GM21723 (cell line): ENCODE results near the gene DMD.
"Not testable (repeated sequence)": the region's sequence is repeated elsewhere in the genome, so short reads cannot be mapped to it uniquely, and the experiment has no call there.

Source experiments
- ATAC-seq: cut with Tn5 transposase; IDR thresholded peaks from one replicate; pipeline ENCODE4 v1.9.1; 2021; ENCODE audit warnings: mild to moderate bottlenecking, moderate library complexity; ENCODE audit not compliant: unreplicated experiment

DMD gene

DNA sequence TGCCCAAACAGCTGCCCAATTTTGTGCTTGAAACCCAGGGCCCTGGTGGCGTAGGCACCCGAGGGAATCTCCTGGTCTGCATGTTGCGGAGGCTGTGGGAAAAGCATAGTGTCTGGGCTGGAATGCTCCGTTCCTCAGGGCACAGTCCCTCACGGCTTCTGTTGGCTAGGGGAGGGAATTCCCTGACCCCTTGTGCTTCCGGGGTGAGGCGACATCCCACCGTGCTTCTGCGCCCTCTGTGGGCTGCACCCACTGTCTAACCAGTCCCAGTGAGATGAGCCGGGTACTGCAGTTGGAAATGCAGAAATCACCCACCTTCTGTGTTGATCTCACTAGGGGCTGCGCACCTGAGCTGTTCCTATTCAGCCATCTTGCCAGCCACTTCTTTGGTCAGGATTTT lies 1740.1 kb downstream of the DMD start:
- ATAC-seq = no peak

GRCh38 chrX:31470753-31471152 lies 1740.6 kb downstream of the DMD start:
- not testable (repeated sequence) for ATAC-seq

- no peak for ATAC-seq
These were observed 1746.9 kb downstream of the DMD start for GRCh38 chrX:31464306-31464915.

- no peak for ATAC-seq
These were observed 1750.1 kb downstream of the DMD start for GRCh38 chrX:31461266-31461665.

DNA sequence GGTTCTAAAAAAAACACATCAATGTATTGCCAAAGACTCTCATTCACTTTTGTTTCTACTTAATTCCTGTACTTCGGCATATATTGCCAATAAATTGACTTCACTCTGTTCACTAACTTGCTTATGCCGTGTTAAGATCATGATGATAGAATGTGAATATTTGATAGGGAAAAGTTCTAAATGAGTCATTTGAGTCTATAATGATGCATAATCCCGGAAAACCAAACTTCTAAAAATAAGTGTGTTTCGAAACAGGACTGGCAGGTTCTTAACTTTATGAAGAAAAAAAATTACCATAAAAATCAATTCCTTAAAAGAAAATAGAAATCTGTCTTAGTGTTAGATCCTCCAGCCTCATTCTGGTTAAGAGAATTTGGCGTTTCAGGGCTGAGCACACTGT lies 1752.0 kb downstream of the DMD start:
- no peak for ATAC-seq

GRCh38 chrX:31449965-31450364 lies 1761.4 kb downstream of the DMD start:
- ATAC-seq = no peak

DNA sequence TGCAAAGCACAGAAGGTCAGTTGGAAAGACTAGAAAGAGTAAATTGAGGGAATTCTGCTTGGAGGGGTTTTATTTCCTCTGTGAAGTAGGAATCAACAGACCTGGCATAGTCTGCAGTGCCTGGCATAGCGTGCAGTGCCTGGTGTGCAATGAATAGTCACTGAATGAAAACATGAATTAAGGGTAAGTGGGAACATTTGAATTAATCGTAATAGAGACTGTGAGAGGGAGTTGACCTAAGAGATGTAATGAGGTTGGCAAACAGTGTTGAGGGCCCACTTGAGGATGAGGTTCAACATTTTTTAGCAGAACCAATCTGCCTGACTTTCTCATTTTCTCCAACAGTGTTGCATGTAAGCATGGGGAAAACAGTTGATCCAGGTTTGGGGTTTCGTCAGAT lies 1762.3 kb downstream of the DMD start:
- no peak for ATAC-seq

DNA sequence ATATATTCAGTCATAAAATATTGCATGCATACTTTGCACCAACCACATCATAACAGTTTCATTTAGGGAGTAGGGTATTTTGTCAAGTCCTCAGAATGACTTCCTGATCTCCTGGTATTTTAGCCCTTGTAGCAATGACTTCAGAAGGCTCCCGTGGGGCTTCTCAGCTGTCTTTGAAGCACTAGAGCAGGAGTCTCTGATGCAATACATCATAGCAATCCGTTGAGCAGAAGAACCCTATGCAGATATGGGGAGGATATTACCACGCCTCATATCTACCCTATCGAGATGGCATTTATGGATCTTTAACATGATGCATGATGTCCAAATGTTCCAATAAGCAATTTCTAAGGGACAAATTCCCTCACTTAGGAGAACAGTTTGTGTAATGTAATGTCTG lies 1765.8 kb downstream of the DMD start:
- ATAC-seq = no peak

GRCh38 chrX:31443654-31444053 lies 1767.7 kb downstream of the DMD start:
- ATAC-seq = no peak

DNA sequence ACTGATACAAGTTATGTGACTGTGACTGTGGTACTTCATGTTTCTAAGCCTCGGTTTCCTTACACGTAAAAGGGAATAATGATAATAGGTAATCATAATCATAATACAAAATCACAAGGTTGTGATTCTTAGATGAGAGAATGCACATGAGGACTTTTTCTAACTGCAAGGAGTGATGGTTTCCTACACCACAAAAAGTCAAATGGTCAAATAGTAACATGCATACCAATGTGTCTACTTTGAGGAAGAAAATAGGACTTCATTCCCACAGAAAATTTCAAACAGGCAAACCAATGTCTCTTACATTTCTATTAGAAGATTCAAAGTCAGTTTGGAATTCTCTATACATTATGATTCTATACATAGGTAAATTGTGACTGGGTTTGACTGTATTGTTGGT lies 1770.8 kb downstream of the DMD start:
- no peak for ATAC-seq

DNA sequence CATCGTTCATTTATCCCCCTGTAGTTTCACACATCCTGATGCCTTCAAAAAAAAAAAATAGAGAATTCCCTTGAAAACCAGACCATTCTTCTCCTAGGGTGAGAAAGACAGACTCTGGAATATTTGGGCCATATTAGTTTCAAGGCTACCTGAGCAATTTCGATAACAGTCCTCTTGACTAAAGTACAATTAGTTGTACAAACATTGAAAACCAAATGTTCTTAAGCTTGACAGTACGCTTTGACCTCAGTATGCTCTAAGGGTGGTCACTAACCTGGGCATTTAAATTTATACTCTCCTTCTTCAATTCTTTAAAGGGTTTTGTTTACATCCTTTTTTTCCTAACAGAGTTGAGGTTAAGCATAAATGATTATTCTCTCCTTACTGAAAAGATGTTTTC lies 1774.9 kb downstream of the DMD start:
- ATAC-seq = no peak

DNA sequence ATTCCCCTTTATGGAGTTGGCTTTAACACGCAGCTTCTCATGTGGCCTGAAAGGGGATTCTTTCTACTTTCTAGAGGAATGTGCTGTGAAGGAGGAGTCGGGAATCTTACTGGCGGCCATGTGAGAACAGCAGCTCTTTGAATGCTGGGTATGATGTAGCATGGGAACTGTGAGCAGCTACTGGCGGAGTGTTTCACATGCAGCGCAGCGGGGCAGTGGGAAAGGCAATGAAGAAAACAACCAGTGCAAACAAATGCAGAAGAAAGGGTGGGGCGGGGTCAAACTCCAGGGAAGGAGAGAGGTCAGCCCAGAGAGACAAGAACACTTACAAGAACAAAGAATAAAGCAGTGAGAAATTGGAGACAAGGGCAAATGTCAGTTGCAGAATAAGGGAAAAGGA lies 1775.8 kb downstream of the DMD start:
- no peak for ATAC-seq

DNA sequence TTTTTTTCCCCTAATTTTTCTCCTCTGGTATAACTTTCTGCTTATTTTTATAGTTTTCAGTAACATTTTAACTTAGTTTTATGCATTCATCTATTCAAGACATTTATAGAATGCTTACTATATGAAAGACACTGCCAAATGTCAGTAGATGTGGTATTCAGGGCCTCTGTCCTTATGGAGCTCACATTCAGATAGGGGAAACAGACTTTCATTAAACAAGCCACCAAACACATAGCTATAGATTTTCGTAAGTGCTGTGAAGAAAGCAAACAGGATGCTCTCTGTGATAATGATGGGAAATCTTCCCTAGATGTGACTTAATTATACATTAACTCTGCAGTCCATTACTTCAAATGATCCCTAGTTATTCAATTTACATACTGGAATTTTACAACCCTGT lies 1777.5 kb downstream of the DMD start:
- ATAC-seq = no peak

DNA sequence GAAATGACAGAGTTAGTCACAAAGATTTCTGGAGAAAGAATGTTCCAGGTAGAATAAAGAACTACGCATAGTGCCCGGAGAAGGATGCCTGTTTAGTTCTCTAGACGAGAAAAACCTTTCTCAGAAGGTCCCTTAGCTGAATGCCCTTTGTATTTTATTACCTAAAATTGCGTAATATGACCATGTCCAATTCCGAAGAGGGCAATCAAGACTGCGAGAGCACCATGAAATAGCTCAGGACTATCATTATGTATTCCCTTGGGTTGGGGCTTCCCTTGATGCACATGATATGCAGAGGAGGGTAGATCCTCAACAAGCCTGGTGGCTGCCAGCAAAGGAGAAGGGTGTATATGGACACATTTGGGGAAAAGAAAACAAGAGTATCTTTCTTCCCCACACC lies 1781.4 kb downstream of the DMD start:
- no peak for ATAC-seq

- no peak for ATAC-seq
These were observed 1787.7 kb downstream of the DMD start for GRCh38 chrX:31423609-31424189.

DNA sequence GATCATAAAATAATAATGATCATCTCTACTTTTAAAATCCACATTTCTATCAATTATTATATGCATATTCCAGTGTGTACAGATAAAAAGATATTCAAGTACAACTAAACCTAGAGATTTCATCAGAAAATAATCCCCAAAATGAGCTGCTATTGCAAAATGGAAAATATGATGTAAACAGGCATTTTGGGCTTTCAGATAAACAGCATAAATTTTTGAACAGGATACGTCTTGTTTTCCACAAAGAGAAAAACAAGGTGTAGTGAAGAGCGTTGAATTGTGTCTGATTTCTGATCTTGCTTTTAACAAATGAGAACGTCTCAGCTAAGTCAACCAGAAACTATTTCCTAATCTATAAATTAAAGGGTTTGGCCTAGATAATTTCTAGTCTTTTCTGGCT lies 1789.9 kb downstream of the DMD start:
- no peak for ATAC-seq

GRCh38 chrX:31420711-31421151 lies 1790.6 kb downstream of the DMD start:
- no peak for ATAC-seq

DNA sequence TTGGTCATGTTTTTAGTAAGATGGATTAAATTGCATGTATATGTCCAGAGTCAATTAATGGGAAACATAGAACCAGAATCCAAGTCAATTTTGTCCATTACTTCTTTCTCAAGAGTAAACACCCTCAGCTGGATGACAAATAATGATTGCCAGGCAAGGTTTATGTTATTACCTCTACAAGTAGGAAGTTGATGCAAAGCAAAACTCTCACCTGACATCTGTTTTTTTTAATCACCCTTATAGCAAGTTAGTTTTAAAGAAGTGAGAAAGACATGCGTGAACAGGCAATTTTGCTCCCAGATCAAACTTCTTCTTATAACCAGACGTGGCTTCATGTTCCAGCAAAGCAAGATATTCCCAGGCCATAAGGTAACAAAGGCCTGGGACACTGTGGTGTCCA lies 1791.0 kb downstream of the DMD start:
- no peak for ATAC-seq

- ATAC-seq = no peak
These were observed 1814.2 kb downstream of the DMD start for GRCh38 chrX:31397119-31397518.

DNA sequence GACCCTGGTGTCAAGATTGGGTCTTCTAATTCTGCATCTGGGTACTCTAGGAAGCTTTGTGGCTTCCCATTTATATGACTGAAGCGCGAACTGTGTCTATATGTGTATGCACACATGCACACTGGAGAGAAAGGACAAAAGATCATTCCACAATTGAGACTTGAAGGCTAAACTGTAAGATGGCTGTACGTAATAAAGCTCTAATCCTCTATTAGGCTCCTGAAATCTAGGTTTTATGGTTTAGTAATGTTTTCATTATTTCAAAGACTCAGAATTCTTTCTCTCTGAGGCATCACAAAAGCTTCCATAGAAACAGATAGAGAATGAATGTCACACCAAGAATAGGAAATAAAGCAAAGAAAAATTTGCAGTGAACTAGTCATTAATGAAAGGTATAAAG lies 1818.8 kb downstream of the DMD start:
- ATAC-seq = no peak

DNA sequence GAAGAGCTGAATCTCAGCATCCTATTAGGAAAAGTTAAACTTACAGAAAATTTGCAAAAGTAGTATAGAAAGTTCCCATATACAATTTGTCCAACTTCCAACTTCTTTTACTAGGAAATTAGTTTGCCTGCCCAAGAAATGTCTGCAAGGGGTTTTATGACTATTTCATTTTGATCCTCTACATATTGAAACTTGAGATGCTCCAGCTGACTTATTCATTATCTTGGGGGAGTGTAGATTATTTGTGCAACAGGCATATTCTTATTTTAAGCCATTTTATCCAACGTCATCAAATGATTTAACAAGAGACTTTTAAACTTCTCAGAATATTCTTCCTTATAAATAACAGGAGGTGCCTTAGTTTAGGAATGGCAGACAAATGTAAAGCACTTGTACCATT lies 1822.4 kb downstream of the DMD start:
- no peak for ATAC-seq

DNA sequence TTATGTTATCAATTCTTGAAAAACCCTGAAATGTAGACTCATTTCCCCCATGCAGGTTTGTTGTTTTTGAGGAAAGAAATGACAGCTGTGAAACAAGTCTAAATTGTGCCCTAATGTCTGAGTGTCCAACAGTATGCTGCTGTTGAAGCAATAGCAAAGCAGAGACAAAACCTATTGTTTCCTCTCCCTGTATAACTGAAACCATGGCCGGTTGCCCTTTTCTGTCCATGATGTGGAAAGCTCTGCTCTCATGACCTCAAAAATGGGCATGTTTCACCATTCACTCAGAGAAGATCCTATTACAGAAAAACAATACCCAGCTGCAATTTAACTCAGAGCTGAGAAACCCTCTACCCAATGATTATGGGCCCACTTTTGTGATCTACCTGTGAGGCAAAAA lies 1826.9 kb downstream of the DMD start:
- no peak for ATAC-seq

- no peak for ATAC-seq
These were observed 1827.4 kb downstream of the DMD start for GRCh38 chrX:31383991-31384390.
